ENCODE results near the gene MGAT4B.

DNA sequence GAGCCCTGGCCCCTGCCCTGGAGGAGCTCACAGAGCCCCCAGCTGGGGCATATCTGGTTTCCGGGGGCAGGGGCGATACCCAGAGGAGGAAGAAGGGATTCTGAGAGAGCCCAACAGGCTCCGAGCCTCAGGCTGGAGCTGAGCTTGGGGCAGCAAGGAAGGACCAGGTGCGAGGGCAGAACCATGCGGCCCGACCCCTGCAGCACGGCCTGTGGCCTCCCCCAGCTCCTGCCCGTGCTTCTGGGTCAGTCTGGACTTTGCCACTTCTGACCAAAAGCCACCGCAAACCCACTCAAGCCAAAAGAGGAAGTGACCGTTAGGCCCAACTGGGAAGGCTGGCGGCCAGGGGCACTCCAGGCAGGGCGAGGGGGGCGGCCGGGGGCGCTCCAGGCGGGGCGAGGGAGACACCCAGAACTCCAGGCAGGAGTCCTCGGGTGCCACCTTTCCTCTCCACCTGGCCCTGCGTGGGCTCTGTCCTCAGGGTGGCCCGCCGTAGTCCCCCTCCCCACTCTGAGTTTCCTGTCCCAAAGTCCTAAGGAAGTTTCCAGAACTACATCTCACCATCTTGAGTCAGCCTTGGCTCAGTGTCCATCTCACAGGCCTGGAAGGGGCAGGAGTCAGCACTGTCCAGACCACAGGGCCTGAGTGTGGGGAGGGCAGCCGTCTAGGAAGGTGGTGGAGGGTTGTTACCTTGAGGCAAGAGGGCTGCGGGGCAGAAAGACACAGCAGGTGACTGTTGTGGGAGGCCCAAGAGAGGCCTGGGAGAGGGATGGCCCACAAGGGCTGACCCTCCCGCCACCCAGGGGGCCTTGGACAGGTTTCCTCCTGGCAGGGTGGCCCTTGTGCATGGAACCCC lies 13.8 kb downstream of the MGAT4B start:
- TF ChIP-seq, protein P1, sequence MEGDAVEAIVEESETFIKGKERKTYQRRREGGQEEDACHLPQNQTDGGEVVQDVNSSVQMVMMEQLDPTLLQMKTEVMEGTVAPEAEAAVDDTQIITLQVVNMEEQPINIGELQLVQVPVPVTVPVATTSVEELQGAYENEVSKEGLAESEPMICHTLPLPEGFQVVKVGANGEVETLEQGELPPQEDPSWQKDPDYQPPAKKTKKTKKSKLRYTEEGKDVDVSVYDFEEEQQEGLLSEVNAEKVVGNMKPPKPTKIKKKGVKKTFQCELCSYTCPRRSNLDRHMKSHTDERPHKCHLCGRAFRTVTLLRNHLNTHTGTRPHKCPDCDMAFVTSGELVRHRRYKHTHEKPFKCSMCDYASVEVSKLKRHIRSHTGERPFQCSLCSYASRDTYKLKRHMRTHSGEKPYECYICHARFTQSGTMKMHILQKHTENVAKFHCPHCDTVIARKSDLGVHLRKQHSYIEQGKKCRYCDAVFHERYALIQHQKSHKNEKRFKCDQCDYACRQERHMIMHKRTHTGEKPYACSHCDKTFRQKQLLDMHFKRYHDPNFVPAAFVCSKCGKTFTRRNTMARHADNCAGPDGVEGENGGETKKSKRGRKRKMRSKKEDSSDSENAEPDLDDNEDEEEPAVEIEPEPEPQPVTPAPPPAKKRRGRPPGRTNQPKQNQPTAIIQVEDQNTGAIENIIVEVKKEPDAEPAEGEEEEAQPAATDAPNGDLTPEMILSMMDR (IDR thresholded peaks at IDR 0.05), result no peak
- TF ChIP-seq POLR2AphosphoS2 (conservative IDR thresholded peaks at IDR 0.05; ENCODE audit: low read length) (no peak), BHLHE40 (IDR thresholded peaks at IDR 0.05; ENCODE audit: low read depth, low read length) (no peak)
